ENCODE measurements around the gene PRKN.

- TF ChIP-seq CTCF (IDR thresholded peaks at IDR 0.05) (no peak), EP300 (IDR thresholded peaks at IDR 0.05) (no peak)
Measured at GRCh38 chr6:162679681-162680080, 47.9 kb downstream of the PRKN start.
